ENCODE data around the gene ADAD1.
"Not testable (repeated sequence)": the region's sequence is repeated elsewhere in the genome, so short reads cannot be mapped to it uniquely, and the experiment has no call there.

The ADAD1 gene

GRCh38 chr4:122378711-122379110, at the start of gene ADAD1:
ADAD1 (plus strand) TSS chr4:122379011; CDS start chr4:122380070, 1,059 bp downstream.
- FAIRE-seq: no peak

GRCh38 chr4:122329876-122330565, 48.8 kb upstream of the ADAD1 start:
- FAIRE-seq: no peak

- FAIRE-seq: no peak
These were observed 47.6 kb upstream of the ADAD1 start for GRCh38 chr4:122331195-122331594.

GRCh38 chr4:122334828-122335227, 44.0 kb upstream of the ADAD1 start:
- no peak for FAIRE-seq

- FAIRE-seq: no peak
These were observed 36.9 kb upstream of the ADAD1 start for GRCh38 chr4:122341886-122342285.

GRCh38 chr4:122346036-122346435, 32.8 kb upstream of the ADAD1 start:
- FAIRE-seq: no peak

GRCh38 chr4:122346503-122346902, 32.3 kb upstream of the ADAD1 start:
- FAIRE-seq: no peak

- no peak for FAIRE-seq
These were observed 22.4 kb upstream of the ADAD1 start for GRCh38 chr4:122356317-122356808.

- no peak for FAIRE-seq
These were observed 18.1 kb upstream of the ADAD1 start for GRCh38 chr4:122360754-122361153.

- no peak for FAIRE-seq
These were observed 14.0 kb upstream of the ADAD1 start for GRCh38 chr4:122364700-122365404.

- not testable (repeated sequence) for FAIRE-seq
These were observed 10.0 kb upstream of the ADAD1 start for GRCh38 chr4:122368786-122369185.

- FAIRE-seq: no peak
These were observed 1.5 kb upstream of the ADAD1 start for GRCh38 chr4:122377352-122377751.

GRCh38 chr4:122379239-122379638, 428 bp downstream of the ADAD1 start:
- FAIRE-seq: no peak

- no peak for FAIRE-seq
These were observed 4.5 kb downstream of the ADAD1 start for GRCh38 chr4:122383341-122383740.

- FAIRE-seq: no peak
These were observed 5.4 kb downstream of the ADAD1 start for GRCh38 chr4:122384245-122384644.

- no peak for FAIRE-seq
These were observed 14.5 kb downstream of the ADAD1 start for GRCh38 chr4:122393276-122393675.

- no peak for FAIRE-seq
These were observed 25.1 kb downstream of the ADAD1 start for GRCh38 chr4:122403861-122404260.

GRCh38 chr4:122412547-122412946, 33.7 kb downstream of the ADAD1 start:
- FAIRE-seq: no peak

- no peak for FAIRE-seq
These were observed 44.4 kb downstream of the ADAD1 start for GRCh38 chr4:122423246-122423645.

- FAIRE-seq: no peak
These were observed 52.5 kb downstream of the ADAD1 start for GRCh38 chr4:122431351-122431750.

GRCh38 chr4:122434285-122434684, 55.5 kb downstream of the ADAD1 start:
- FAIRE-seq: no peak

GRCh38 chr4:122450847-122451246, 72.0 kb downstream of the ADAD1 start:
- FAIRE-seq: no peak

GRCh38 chr4:122453384-122453995, 74.7 kb downstream of the ADAD1 start:
- no peak for FAIRE-seq

Data from A204.1 (cell line).